GM18519 (cell line): ENCODE measurements around the gene DISC1.
"Not testable (repeated sequence)": the region's sequence is repeated elsewhere in the genome, so short reads cannot be mapped to it uniquely, and the experiment has no call there.

Experiments
- ATAC-seq: cut with Tn5 transposase; IDR thresholded peaks from one replicate; pipeline ENCODE4 v1.9.1; 2021; ENCODE audit warnings: mild to moderate bottlenecking, moderate library complexity; ENCODE audit not compliant: unreplicated experiment, low FRiP score

Gene DISC1

DNA sequence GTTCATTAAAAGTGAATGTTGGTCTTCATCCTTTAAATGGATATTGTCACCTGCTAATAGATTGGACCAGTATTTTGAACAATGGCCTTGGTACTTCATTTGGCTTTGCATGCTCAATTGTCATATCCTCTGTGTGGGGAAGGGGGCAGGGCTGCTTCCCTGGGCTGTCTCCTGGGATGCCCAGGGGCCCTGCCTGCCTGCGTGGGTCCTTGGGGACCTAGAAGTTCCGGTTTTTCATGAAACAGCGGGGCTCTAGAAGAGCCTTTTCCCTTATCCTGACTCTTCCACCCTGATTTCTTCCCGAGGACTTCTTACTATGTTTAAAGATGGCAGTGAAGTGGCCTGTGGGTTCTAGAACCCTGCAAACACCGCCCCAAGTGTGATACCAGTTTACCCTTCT is 97.5 kb downstream of the DISC1 start:
- ATAC-seq, result no peak

DNA sequence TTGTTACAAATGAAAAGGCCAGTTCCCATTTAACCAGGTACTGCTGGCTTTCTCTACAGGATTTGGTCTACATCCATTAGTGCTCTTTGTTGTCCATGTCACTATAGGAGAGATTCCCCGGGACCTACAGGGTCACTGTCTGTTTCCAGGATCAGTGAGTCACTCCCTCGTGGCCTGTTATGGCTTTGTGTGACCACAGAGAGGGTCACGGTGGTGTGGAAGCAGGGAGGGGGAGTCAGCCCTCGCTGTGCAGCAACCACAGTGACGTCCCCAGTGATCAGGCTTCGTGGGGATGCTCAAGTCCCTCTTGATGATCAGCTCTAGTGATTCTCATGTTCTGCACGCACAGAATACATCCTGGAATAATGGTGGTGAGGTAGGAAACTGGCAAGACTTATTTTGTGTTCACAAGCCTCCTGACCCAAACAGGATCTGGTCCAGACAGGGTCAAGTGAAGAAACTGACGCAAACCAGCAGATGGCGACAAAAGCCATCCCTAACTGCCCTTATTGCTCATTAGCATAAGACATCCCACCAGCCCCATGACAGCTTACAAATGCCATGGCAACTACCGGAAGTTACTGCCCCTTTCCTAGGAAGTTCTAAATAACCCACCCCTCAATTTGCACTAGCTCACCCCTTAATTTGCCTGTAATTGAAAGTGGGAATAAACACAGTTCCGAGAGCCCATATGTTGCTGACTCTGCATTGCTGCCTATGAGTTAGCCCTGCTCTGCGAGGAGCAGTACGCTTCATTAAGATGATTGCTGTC is 98.5 kb downstream of the DISC1 start:
- ATAC-seq, result peak; percentile 62

- ATAC-seq, result no peak
These were observed 100.6 kb downstream of the DISC1 start for GRCh38 chr1:231727171-231727570.

DNA sequence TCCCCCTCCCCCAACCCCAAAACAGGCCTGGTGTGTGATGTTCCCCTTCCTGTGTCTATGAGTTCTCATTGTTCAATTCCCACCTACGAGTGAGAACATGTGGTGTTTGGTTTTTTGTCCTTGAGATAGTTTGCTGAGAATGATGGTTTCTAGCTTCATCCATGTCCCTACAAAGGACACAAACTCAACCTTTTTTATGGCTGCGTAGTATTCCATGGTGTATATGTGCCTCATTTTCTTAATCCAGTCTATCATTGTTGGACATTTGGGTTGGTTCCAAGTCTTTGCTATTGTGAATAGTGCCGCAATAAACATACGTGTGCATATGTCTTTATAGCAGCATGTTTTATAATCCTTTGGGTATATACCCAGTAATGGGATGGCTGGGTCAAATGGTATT is 102.4 kb downstream of the DISC1 start:
- ATAC-seq, result not testable (repeated sequence)

- ATAC-seq, result no peak
These were observed 103.0 kb downstream of the DISC1 start for GRCh38 chr1:231729544-231729943.

DNA sequence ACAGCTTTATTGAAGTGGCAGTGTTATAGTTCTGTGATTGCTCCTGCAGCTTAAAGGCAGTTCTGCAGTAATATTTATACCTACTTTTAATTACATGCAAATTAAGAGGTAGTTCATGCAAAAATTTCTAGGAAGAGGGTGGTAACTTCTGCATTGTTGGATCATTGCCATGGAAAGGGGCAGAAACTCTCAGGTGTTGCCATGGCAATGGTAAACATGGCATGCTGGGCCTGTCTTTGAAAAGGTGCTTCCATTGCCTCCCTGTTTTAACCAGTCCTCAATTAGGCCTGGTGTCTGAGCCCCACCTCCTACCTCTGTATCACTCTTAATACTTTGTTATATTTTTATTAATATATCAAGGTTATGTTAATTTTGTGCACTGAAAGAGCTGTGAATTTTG is 104.7 kb downstream of the DISC1 start:
- ATAC-seq, result no peak

DNA sequence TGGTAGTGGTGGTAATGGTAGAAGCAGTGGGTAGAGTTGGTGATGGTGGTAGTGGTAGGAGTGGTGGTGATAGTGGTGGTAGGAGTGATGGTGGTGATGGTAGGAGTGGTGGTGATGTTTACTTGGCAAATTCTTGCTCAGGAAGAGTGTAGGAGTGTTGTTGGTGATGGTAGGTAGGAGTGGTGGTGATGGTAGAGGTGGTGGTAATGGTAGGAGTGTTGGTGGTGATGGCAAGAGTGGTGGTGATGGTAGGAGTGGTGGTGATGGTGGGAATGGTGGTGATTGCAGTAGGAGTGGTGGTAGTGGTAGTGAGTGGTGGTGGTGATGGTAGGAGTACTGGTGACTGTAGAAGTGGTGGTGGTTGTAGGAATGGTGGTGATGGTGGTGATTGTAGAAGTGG is 106.5 kb downstream of the DISC1 start:
- ATAC-seq, result no peak

DNA sequence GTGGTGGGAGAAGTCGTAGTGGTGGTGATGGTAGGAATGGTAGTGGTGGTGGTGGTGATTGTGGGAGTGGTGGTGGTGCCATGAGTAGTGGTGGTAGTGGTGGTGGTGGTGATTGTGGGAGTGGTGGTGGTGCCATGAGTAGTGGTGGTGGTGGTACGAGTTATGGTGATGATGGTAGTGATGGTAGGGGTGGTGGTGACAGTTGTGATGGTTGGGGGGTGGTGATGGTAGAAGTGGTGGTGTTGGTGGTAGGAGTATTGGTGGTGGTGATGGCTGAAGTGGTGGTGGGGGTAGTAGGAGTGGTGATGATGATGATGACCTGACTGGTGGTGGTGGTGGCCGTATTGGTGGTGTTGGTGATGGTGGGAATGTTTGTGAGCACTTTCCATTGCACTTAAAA is 107.1 kb downstream of the DISC1 start:
- no peak for ATAC-seq

DNA sequence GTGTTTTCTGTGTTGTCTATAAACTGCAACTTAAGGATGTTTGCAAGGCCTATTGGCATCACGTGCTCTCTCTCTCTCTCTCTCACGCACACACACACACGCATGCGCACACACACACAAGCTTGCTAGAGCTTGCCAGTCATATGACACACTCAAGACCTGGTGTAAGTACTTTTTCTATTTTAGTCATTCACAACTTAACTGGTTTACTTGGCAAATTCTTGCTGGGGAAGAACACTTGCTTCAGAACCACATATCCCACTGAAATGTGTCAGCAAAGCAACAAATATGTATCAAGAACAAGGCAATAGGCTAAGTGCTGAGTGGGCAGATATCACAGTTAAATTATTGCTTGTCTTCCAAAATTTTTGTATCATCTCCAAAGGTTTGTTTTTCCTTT is 107.8 kb downstream of the DISC1 start:
- ATAC-seq, result no peak

- no peak for ATAC-seq
These were observed 108.8 kb downstream of the DISC1 start for GRCh38 chr1:231735411-231735810.

GRCh38 chr1:231735941-231736340 is 109.4 kb downstream of the DISC1 start:
- ATAC-seq, result no peak

- no peak for ATAC-seq
These were observed 109.9 kb downstream of the DISC1 start for GRCh38 chr1:231736464-231736863.

DNA sequence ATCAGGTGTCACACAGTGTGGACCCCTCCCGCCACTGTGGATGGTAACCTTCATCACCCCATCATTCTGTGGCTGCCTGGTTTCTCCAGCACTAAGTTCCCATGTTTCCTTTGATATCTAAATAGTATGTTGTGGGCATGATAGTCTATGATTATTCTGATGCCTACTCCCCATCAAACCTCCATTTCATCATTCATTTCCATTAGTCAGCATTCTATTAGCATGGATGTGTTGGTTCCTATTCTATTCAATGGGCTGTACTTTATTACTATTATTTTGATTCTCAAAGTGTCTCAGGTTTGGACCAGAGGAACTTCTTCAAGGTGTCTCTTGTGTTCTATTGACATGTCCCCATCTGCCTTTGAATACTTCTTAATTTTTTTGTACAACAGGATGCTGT is 112.0 kb downstream of the DISC1 start:
- no peak for ATAC-seq

DNA sequence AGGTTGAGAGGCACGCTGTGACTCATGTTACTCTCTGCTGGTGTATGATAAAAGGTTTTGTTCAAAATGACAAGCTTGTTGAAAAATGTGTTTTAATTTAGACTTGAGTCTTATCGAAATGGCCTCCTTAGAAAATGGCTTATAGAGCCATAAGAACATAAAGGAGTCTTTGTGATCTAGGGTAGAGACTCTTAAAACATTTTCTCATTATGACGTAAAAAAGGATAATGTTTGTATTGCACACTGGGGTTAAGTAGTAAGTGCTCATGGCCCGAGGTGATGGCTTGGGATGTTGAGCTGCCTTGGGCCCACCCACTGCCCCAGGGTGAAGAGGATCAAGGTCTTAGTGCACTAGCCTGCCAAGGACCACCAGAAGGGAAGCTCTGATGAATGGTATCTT is 117.4 kb downstream of the DISC1 start:
- ATAC-seq, result no peak

DNA sequence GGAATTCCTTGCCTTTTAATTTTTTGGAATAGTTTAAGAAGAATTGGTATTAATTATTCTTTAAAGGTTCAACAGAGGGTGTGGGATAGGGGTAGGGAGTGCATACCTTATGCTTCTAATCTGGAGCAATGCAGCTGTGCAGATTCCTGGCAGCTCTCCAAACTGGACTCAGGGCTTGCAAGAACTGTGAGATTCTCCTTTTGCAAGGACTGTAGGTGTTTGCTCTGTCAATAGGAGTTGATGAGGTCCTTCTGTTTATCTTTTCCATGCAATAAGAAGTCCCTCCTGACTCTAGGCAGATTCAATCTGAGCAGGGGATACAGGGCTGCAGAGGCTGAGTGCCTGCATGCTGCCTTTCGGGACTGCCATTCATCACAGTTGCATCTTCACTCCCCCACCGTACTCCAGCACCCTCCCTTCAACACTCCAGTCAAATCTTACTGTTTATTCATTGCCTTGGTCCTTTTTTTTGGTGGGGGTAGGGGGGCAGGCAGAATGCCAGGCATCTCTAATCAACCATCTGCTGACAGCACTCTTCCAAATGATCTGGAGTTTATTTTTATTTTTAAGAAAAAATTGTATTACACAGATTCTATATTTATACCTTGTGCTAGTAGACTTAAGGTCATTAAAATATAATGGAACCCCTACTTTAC is 122.3 kb downstream of the DISC1 start:
- ATAC-seq, result no peak

DNA sequence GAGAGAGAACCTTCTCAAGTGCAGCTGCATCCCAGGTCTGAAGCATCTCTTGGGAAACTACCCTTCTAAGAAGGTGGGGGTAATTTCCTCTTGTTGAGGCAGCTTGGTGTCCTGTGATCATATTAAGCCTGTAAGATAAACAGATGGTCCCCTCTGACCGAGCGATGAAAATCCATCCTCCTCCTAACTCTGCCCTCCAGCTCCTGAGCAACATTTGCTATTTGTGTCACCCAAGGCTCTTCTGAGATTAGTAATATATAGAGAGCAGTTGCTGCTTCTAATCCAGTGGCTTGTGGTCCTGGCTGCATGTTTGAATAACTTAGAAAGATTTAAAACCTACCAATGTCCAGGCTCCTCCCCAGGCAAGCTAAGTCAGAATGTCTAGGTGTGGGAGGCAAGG is 123.7 kb downstream of the DISC1 start:
- no peak for ATAC-seq

GRCh38 chr1:231750818-231751362 is 124.3 kb downstream of the DISC1 start:
- no peak for ATAC-seq

GRCh38 chr1:231751415-231751814 is 124.8 kb downstream of the DISC1 start:
- no peak for ATAC-seq

- ATAC-seq, result no peak
These were observed 126.7 kb downstream of the DISC1 start for GRCh38 chr1:231753313-231753712.

GRCh38 chr1:231757101-231757404 is 130.5 kb downstream of the DISC1 start:
- peak; percentile 46 for ATAC-seq

DNA sequence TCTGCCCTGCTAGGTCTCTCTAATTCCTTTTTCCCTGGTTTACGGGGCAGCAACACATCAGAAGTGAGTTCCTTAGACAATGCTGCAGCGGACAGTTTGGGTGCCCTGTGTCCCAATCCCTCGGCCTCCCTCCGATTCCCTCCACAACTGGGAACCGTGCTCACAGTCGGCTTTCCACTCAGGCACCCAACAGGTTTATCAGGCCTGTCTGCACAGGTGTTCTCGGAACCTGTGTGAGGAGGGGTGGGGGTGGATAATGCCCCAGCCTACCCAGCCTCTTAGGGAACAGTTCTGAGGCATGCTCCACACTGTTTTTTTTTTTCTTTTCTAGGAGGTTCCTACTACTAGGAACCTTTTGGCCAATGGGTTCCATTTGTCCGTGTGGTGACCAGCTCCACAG is 131.2 kb downstream of the DISC1 start:
- ATAC-seq, result no peak

DNA sequence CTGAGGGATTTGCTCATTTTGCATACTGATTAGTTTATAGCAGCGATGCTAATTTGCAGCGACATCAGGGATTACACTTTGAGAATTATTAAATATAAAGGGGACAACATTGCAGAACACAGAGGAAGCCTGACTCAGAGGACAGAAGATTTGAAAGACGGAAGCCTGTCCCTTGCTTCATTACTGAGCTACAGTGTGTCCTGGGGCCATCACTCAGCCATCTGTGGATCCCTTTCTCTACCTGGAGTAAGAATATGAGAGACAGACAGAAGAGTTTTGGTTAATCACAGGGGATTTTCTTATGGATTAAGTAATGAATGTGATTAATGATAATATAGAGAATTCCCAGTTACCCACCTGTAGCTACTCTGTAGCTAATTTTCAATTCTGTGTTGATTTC is 134.7 kb downstream of the DISC1 start:
- ATAC-seq, result no peak
